ENCODE measurements around the gene RPL18.

GRCh38 chr19:48633148-48634035 is 14.4 kb upstream of the RPL18 start:
- TF ChIP-seq CTCF (conservative IDR thresholded peaks at IDR 0.05; ENCODE audit: low read length) = no peak
- TF ChIP-seq EZH2phosphoT487 (IDR thresholded peaks at IDR 0.05; ENCODE audit: borderline replicate concordance) = no peak
